ENCODE measurements around the gene ST3GAL5. TPM values are rescaled to one million over a fixed set of nuclear protein-coding genes. Genes with fewer than 3 reads are reported as not detected.

ST3GAL5 gene
- total RNA-seq, 2 experiments from 2014 or later = 7.4 to 11.3 TPM

DNA sequence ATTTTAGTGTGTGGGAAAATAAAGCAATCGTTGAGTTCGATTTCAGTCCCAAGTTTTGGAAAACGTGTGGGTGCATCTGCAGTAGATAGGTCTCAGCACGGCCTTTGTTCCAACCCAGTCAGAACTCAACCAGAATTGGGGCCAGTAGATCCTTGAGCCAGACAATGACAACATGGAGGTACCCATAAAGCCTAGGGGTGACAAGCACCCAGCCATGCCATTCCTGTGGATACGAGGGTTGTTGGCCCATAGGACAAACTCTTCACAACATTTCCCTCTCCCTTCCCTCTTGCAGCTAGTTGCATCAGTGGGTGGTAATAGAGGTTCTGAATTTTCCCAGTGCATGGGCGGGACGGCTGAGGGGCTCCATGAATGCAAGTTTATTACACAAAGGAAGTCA lies 60.1 kb downstream of the ST3GAL5 start:
- Histone ChIP-seq H2AFZ (ENCODE audit: low read length) (no peak overlapping the region), H3K9me3 (ENCODE audit: low read length) (no peaks in the 10 kb centered on the region), H3K9me2 (ENCODE audit: insufficient read depth, low read length) (no peaks in the 10 kb centered on the region), H3K4me1 (ENCODE audit: insufficient read depth, low read length, poor library complexity, severe bottlenecking) (no peaks in the 10 kb centered on the region), H3K79me2 (ENCODE audit: insufficient read depth, low read depth, low read length) (no peaks in the 10 kb centered on the region), H3K36me3 (ENCODE audit: insufficient read depth, low read length) (no peaks in the 10 kb centered on the region), H3K4me3 (ENCODE audit: low read depth, low read length, poor library complexity, severe bottlenecking) (no peak overlapping the region), H3K4me2 (ENCODE audit: low read length) (no peak overlapping the region), H3K27ac (ENCODE audit: low read depth, low read length, poor library complexity, severe bottlenecking) (no peak overlapping the region), H4K20me1 (ENCODE audit: insufficient read depth, low read length) (no peaks in the 10 kb centered on the region)
- intact Hi-C loops (cut with micrococcal nuclease; ENCODE audit: unreplicated experiment) = no loop called here
- TF ChIP-seq EZH2phosphoT487 (IDR thresholded peaks at IDR 0.05; ENCODE audit: borderline replicate concordance, low read depth, low read length) = no peak
- TF ChIP-seq, protein P1, sequence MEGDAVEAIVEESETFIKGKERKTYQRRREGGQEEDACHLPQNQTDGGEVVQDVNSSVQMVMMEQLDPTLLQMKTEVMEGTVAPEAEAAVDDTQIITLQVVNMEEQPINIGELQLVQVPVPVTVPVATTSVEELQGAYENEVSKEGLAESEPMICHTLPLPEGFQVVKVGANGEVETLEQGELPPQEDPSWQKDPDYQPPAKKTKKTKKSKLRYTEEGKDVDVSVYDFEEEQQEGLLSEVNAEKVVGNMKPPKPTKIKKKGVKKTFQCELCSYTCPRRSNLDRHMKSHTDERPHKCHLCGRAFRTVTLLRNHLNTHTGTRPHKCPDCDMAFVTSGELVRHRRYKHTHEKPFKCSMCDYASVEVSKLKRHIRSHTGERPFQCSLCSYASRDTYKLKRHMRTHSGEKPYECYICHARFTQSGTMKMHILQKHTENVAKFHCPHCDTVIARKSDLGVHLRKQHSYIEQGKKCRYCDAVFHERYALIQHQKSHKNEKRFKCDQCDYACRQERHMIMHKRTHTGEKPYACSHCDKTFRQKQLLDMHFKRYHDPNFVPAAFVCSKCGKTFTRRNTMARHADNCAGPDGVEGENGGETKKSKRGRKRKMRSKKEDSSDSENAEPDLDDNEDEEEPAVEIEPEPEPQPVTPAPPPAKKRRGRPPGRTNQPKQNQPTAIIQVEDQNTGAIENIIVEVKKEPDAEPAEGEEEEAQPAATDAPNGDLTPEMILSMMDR (conservative IDR thresholded peaks at IDR 0.05; ENCODE audit: low read length) = no peak
- DNase-seq (ENCODE audit: low spot score) = no peak
- BruUV-seq (replicated peaks) = no TSS peak
- ChIA-PET POLR2A (no interaction called here), CTCF (ENCODE audit: unreplicated experiment) (no interaction called here)

DNA sequence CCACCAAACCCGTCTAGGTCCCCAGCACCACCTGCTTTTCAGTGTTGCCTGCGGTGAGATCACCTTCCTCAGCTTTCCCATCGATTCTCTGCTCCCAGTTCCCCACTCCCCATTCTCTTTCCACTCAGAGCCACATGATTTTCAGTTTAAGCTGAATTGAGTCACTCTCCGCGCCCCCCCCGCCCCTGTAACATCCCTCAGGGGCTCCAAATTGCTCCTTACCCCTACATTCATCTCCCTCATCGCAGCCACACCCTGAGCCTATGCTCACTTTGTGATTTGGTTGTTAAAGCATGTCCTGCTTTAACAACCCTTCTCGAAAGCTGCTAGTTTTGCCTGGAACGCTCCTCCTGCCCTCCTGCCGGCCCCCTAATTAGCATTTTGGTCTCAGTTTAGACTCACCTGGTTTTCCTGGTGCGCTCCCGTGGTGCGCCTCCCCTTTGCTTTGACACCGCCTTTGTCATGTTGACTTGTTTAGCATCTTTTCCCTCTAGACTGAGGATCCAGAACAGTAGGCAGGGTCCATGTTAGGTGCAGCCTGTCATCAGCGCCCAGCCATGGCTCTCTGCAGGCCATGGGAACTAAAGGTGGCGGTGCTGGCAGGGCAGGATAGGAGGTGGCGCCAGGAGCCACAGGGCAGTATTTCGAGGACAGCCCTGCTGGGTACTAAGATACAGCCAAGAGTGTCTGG lies 60.8 kb downstream of the ST3GAL5 start:
- no peak for TF ChIP-seq EZH2phosphoT487 (IDR thresholded peaks at IDR 0.05; ENCODE audit: borderline replicate concordance, low read depth, low read length)
- TF ChIP-seq, protein P1 (conservative IDR thresholded peaks at IDR 0.05; ENCODE audit: low read length) = no peak
- intact Hi-C loops (cut with micrococcal nuclease; ENCODE audit: unreplicated experiment) = loop anchor here (1.0 kb wide), 3 partner anchors 61 to 252 kb away; no protein-coding TSS in a partner anchor
- H3K9me2 ChIP-seq (ENCODE audit: insufficient read depth, low read length) = no peaks in the 10 kb centered on the region
- no peaks in the 10 kb centered on the region for H3K9me3 ChIP-seq (ENCODE audit: low read length)
- ChIA-PET CTCF (ENCODE audit: unreplicated experiment) (interaction anchor here (0.6 to 1.5 kb wide), 4 partner anchors 86 to 252 kb away, joined by 3 to 5 read pairs (median 3); no protein-coding TSS in a partner anchor), POLR2A (interaction anchor here (0.8 kb wide), 1 partner anchor 161 kb away, joined by 3 read pairs; no protein-coding TSS in a partner anchor)
- H2AFZ ChIP-seq (ENCODE audit: low read length) = no peak overlapping the region; the same call in 1 of the 2 replicates
- H3K4me3 ChIP-seq (ENCODE audit: low read depth, low read length, poor library complexity, severe bottlenecking) = no peak overlapping the region
- no peak for DNase-seq (ENCODE audit: low spot score)
- H3K4me2 ChIP-seq (ENCODE audit: low read length) = peak overlapping the region; percentile 57; the same call in 1 of the 2 replicates
- H3K4me1 ChIP-seq (ENCODE audit: insufficient read depth, low read length, poor library complexity, severe bottlenecking) = no peaks in the 10 kb centered on the region
- no peaks in the 10 kb centered on the region for H3K79me2 ChIP-seq (ENCODE audit: insufficient read depth, low read depth, low read length)
- no TSS peak for BruUV-seq (replicated peaks)
- no peak overlapping the region for H3K27ac ChIP-seq (ENCODE audit: low read depth, low read length, poor library complexity, severe bottlenecking)
- no peaks in the 10 kb centered on the region for H4K20me1 ChIP-seq (ENCODE audit: insufficient read depth, low read length)
- H3K36me3 ChIP-seq (ENCODE audit: insufficient read depth, low read length) = no peaks in the 10 kb centered on the region

Data from OCI-LY7 (cell line).